Subcutaneous adipose tissue (tissue), 4 donors: ENCODE measurements around the gene ZNF30. TPM values are rescaled to one million over a fixed set of nuclear protein-coding genes. Genes with fewer than 3 reads are reported as not detected.

Source experiments
- total RNA-seq, 4 donors: library from RNA; depleted of rRNA; stranded (reverse); fragments of >200 nt; gene quantifications; one replicate each; pipeline ENCODE4 v1.1.0, GENCODE V29; 2016
- TF ChIP-seq, protein P1 (sequence below): fragments of 450-650 bp; IDR thresholded peaks from one replicate; pipeline ENCODE4 v1.5.1; 2016; ENCODE audit warnings: low read depth, mild to moderate bottlenecking, control low read depth, antibody characterized with exemption, moderate library complexity

ZNF30 gene
- total RNA-seq, result 1 to 10 TPM; 1.8 to 3.4 (median 2.4) TPM

DNA sequence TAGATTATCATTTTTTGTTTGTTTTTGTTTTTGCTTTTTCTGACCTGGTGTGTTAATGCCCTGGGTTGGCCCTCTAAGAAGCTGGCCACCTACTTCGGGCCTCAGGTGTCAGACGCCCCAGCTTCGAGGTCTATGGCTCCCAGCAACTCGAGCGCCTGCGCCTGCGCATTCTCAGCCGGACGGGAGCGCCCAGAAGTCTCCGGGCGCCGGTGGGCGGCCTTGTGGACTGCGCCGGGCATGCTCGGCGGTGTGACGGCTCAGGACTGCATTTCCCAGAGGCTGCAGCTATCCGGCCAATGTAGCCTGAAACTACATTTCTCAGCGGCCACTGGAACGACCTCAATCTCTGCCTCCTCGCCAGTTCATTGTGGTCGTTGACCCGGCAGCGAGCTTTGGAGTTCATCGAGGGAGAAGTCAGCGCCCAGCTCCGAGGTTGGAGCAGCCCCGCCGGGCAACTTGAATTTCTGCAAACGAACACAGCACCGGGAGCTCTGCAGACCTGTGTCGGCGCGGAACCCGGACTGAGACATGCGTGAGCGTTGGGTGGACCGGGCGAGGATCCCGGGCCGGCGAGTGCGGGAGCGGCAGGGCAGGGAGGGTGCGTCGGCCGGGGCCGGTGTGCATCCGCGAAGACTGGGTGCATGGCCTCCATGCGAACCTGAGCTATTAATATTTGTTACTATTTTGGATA is at the start of gene ZNF30:
ZNF30 (plus strand) TSS at position 219 of the 691 bp plus-strand sequence. CDS start 3,045 bp downstream, outside the sequence.
- TF ChIP-seq, protein P1, sequence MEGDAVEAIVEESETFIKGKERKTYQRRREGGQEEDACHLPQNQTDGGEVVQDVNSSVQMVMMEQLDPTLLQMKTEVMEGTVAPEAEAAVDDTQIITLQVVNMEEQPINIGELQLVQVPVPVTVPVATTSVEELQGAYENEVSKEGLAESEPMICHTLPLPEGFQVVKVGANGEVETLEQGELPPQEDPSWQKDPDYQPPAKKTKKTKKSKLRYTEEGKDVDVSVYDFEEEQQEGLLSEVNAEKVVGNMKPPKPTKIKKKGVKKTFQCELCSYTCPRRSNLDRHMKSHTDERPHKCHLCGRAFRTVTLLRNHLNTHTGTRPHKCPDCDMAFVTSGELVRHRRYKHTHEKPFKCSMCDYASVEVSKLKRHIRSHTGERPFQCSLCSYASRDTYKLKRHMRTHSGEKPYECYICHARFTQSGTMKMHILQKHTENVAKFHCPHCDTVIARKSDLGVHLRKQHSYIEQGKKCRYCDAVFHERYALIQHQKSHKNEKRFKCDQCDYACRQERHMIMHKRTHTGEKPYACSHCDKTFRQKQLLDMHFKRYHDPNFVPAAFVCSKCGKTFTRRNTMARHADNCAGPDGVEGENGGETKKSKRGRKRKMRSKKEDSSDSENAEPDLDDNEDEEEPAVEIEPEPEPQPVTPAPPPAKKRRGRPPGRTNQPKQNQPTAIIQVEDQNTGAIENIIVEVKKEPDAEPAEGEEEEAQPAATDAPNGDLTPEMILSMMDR, result no peak

DNA sequence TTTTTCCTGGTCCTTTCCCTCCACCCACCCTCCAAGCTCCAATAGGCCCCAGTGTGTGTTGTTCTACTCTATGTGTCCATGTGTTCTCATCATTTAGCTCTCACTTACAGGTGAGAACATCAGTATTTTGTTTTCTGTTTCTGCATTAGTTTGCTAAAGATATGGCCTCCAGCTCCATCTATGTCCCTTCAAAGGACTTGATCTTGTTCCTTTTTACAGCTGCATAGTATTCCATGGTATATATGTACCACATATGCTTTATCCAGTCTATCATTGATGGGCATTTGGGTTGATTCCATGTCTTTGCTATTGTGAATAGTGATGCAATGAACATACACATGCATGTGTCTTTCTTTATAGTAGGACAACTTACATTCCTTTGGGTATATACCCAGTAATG is 47.1 kb upstream of the ZNF30 start:
- TF ChIP-seq, protein P1, result no peak

DNA sequence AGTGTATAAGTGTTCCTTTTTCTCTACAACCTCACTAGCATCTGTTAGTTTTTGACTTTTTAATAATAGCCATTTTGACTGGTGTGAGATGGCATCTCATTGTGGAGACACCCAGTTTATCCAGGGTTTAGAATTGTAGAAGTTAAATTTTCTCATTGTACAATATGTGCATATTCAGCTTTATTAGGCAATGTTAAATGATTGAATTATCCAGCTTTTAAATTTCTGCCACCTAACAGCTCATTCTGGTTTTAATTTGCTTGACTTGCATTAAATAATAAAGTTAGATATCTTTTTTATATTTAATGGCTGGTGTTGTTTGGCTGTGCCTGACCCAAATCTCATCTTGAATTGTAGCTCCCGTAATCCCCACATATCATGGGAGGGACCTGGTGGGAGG is 46.7 kb upstream of the ZNF30 start:
- TF ChIP-seq, protein P1, result no peak

DNA sequence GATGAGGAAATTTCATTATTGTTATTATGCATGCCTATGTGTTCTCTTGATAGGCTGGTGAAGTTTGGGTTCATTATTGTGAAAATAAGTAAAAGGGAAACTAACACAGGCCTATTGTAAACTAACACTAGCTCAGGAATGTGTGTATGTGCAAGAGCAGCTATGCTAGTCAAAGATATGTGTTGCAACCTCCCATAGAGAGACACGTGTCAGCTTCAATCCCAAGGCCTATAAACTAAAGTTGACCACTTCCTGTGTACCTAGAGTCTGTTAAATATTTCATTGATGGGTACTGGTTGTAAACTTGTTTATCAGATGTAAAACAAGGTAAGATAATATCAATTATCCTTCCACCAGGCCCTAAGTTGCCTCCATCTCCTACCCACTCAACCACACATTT is 44.7 kb upstream of the ZNF30 start:
- TF ChIP-seq, protein P1, result no peak

DNA sequence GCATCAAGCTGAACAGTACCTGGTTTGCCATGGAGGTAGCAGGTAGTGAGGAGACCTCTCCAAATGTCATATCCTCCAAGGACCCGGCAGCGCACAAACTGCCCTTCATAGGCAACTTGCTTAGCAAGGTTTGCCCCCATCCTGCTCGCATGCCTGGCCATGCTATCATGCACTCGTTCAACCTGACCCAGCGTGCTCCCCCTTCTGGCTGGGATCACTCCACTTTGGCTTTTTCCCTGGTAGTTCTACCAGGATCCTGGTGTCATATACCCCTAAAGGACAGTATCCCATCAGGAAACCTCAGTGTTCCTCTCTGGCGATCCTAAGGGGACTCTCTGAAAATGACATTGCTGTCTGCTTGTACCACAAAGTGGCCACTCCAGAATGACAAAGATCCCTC is 38.6 kb upstream of the ZNF30 start:
- TF ChIP-seq, protein P1, result no peak

DNA sequence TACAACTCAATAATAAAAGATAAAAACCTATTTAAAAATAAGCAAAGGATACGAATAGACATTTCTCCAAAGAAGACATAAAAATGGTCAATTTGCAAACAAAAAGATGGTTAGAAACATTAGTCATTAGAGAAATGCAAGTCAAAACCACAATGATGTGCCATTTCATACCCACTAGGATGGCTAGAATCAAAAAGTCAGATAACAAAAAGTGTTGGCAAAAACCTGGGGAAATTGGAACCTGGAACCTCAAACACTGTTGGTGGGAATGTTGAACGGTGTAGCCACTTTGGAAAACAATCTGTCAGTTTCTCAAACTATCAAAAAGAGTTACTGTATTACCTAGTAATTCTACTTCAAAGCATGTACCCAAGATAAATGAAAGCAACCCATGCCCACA is 26.5 kb upstream of the ZNF30 start:
- TF ChIP-seq, protein P1, result no peak

DNA sequence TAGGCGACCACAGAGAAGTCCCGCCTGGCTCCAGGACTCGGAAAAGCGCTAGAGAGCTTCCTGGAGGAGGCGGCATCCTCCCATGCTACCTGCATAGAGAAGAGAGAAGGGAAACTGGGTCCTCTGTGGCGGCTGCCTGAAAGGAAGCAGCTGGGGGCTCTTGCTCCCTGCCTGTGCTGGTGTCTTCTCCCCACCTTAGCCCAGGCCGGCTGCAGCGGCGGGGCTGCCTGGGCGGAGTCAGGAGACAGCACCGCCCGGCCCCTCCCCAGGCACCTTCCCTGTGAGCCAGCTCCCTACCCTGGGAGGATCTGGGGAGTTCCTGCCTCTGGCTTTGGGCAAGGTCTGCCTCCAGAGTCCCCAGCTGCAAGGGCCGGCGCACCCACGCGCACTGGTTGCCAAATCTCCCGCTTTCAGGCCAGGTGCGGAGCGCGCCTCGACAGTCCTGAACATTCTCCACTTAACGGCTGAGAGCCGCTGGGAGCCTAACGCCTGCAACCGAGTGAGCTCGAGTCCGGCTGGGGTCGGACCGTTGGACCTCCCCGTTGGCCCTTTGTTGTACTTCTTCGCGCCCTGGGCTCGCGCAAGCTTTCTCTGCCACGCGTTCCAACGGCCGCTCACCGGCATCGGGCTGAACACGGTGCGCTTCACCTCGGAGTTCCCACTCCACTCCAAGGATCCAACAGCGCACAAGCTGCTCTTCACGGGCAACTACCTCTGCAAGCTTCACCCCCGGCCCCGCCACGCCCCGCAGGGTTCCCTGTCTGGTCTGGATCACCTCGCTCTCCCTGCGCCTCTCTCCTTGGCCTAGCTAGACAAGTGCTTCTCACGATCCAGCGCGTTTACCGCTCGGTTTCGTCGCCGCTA is 21.8 kb upstream of the ZNF30 start:
- TF ChIP-seq, protein P1, result no peak
